Endometrial microvascular endothelial cells (primary cell): ENCODE measurements around the gene CRTAC1. TPM values are rescaled to one million over a fixed set of nuclear protein-coding genes. Genes with fewer than 3 reads are reported as not detected.

Source experiments
- in situ Hi-C: cut with HindIII; loops from 2 replicates; pipeline ENCODE4 v1.10.0; 2017; ENCODE audit warnings: low sequenced_read_pairs, low pct_unique_long_range_greater_than_20kb; ENCODE audit errors: inconsistent ontology term
- total RNA-seq: library from RNA; depleted of rRNA; stranded (reverse); fragments of >200 nt; gene quantifications from one replicate; pipeline ENCODE4 v1.2.3, GENCODE V29; 2015; ENCODE audit errors: inconsistent ontology term

CRTAC1 gene
- total RNA-seq, 1 donor from 2014 or later = not detected

DNA sequence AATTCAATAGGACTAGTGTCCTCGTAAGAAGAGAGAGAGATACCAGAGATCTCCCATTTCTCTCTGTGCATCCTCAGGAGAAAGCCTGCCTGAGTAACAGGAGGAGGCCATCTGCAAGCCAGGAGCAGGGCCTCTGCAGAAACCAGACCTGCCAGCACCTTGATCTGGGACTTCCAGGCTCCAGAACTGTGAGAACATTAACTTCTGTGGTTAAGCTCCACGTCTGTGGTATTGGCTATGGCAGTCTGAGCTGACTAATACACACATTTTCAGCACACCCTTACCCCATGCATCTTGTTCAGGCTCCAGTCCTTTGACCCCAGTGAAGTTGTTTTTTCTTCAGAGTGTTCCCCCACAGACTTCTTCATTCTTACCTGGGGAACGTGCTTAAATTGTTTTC, 3.1 kb upstream of the CRTAC1 start:
- in situ Hi-C loops = no loop called here

DNA sequence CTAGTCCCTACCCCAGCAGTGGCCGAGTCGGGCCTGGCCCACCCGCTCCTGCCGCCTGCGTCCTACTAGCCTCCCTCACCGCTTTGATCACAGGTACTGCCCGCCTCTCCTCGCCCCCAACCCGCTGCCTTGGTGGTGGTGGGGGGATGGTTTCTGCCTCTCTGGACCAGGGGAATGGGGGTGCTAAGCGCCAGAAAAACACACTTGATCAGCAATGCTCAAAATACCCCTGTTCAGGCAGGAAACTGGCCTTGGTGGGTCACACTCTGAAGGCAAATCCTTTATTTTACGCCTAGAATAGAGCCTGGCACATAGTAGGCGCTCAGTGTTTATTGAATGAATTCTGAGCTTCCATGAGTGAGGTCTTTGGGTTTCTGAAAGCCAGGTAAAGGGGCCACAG, 1.0 kb upstream of the CRTAC1 start:
- in situ Hi-C loops = no loop called here

DNA sequence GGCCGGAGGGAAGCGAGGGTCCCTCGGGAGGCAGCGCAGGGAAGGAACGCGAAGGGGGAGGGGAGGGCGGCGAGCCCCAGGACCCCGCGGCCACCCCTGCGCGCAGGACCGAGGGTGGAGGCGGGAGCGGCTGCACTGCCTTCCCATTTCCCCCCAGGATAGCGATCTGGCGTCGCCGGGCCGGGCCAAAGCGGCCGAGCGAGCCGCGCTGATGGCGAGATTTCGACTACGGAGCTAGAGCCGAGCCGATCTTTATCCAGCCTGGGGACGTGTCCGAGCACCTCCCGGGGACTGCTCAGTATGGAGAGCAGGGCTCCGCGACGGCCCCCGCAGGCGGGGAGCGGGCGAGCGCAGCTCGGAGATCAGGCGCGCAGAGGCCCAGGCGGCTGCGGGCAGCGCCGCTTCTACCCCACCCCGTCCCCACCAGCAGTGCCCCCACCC, 590 bp upstream of the CRTAC1 start:
- in situ Hi-C loops = no loop called here

DNA sequence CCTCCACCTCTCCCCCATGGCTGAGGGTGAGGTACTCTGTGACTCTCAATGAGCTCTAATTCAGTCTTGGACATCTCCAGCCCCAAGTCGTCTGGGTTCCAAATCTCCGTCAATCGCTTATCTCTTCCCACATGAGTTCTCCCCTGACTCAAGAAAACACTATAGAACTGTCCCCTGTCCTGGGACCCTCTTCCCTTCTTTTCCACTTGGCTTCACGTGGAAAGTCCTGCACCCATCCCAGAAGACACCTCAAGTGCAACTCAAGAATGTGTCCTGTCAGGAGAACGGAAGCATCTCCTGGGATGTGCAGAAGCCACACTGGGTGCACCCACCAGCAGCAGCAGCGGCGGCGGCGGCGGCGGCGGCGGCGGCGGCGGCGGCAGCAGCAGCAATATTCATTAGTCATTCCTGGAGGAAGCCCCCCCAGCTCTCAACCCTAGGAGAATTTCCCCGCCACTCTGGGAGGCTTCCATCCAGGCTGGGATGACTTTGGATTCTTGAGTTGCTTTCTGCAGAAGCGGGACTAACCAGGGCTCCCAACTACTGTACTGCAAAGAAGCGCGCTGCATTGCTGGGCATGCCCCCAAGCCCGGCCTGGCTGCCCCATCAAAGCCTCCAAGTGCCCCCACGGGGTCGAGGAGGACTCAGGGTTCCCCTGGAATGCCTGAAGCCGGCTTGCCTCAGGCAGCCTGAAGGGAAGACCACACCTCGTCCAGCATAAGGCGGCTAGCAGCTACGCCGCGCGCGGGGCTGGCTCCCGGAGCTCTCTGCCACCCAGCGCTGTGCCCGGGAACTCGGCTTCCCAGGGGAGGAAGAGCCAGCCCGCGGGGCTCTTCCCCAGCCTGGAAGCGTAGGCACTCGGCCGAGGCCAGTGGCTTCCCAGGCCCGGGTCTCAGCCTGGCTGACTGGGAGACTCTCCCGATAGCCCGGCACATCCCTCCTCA, 1.0 kb downstream of the CRTAC1 start:
- in situ Hi-C loops = no loop called here

DNA sequence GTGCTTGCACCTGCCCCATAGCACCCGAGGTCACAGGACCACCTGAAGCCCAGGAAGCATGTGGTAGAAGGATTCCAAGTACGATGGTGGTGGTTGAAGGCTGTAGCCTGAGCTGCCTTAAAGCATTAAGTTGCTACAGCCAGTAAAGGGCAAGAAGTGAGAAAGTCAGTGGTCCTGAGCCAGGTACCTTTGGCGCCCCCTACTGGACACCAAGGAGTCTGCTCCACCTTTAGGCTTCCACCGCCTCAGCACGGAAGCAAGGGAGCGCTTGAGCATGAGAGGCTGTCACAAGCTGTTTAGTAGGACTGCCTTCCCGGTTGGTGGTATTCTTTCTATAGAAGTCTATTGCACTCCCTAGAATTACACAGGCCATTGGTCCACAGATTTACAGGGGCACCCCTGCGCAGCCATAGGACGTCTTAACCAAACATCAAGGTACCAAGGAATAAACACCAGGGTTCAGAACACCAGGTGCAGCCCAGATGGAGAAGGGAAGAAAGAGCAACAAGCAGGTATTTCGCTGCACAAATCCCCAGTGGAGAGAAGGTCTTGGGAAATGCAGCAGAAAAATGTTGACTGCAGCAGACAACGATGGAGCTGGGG, 2.2 kb downstream of the CRTAC1 start:
- in situ Hi-C loops = no loop called here

DNA sequence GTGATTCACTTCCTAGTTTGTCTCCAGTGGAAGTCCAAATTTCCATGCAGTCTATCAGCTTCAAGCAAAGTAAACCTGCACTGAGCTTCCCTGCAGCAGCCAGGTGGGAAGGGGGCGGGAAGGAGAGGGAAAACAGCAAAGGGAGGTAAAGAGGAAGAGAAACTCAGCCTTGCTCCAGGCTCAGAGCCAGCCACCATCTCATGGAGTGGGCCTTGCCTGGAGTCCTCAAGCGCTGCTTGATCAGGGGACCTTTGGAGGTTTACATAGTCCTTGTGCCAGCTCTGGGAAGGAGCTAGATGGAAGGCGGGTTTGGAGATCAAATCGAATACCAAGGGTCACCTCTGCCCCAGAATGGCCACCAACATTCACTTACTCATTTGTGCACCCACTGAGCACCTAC, 7.4 kb downstream of the CRTAC1 start:
- in situ Hi-C loops = no loop called here

DNA sequence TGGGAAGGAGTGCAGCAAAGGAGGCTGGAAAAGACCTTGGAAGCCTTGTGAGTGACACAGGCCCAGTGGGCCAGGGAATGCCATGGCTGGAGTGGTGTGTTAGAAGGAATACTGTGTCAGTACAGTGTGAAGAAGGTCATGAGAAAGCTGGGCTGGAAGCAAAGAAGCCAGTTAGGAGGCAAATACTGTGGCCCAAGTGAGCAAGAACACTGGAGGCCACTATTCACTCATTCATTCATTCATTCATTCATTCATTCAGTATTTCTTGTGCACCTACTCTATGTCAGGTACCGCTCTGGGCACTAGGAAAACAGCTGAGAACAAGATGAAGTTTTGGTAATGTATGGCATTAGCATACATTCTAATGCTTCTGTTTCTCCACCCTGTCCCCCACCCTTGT, 9.6 kb downstream of the CRTAC1 start:
- in situ Hi-C loops = no loop called here

DNA sequence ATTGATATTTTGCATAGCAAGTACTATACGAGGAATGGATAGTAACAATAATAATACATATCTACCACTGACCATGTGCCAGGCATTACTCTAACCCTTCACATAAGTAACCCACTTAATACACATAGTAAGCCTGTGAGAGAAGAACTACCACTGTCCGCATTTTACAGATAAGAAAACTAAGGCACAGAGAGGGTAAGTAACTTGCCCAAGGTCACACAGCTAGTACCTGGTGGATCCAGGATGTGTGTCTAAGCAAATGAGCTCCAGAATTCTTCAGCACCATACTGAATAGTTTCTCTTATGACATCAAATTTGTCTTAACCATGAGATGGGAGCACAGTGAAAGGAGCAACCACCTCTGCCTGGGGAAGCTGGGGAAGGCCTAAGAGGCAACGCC, 10.2 kb downstream of the CRTAC1 start:
- in situ Hi-C loops = no loop called here

DNA sequence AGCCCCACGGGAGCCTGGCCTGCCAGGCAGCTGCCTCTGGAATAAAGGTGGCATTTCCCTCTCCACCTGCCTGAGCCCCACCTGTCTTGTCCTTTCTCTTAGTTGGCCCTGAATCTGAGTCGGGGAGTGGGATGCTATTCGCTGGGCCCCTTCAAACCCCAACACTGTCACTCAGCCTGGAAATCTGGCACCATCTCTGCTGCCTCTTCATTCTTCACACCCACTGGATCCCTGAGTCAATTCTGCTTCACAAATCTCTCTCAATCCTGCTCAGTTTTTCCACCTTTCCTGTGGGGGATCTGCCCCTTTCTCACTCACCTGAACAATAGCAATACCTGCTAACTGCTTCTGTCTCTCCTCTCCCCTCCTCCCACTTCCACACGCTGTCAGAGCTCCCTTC, 10.6 kb downstream of the CRTAC1 start:
- in situ Hi-C loops = no loop called here

DNA sequence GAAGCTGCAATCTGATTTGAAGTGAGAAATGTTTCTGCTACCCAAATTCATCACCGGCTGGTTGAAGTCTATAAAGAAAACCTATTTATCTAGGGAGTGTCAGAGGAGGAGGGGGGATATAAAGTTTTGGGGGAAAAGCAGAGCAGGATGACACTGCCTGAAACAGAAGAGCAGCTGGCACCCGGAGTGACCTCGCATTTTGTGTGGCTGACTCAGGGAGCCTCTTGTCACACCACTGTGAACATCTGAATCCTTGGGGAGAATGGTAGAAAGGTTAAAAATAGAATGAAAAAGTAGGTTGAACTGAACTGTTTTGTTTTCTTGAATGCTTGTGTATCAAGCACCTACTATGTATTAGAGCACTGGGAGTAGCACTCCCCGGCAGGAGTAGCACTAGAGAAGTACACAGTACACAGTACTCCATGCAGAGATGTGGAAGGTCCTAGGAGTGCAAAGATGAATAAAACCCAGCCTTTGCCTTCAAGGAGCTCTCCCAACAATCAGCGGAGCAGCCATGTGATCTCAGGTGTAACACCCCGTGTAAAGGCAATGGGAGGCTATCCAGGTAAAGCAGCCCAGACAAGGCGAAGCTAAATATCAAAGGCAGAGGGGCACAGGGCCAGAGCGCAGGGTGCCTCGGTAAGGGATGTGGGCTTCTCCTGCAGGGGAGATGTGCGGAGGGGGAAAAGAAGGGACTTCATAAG, 13.5 kb downstream of the CRTAC1 start:
- in situ Hi-C loops = no loop called here

DNA sequence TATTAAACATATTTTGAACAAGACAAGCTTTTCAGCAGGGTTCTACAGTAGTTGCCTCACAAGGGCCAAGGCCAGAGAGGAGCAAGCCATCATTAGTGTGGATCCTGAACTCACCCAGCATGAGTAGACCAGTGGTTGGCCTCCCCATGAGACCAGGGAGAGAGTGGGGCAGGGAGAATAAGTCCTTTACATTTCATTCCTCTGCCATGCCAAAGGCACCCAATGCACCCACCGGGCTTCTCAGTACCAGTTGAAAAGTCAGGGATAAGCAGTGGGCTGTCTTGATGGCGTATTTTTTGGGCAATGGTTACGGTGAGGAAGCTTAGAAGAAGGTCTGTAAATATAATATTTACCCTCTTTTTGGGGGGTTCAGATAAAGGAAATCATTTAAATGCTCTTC, 16.6 kb downstream of the CRTAC1 start:
- in situ Hi-C loops = no loop called here

DNA sequence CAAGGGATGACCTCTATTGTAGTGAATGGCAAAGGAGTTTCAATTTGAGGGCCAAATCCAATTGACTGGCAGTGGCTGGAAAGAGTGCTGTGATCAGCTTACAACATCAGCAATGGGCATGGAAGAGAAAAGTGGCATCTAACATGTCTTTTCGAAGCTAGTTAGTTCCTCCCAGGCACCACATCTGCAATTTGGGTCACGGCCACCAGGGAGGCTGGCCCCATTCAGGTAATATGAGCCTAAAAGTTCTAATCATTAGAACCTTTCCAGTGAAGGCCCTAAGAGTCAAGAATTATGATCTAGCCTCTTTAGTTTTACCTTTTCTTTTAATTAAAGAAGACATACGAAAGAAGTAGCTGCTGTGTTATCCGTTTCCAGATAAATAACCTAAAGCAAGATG, 17.3 kb downstream of the CRTAC1 start:
- in situ Hi-C loops = no loop called here

DNA sequence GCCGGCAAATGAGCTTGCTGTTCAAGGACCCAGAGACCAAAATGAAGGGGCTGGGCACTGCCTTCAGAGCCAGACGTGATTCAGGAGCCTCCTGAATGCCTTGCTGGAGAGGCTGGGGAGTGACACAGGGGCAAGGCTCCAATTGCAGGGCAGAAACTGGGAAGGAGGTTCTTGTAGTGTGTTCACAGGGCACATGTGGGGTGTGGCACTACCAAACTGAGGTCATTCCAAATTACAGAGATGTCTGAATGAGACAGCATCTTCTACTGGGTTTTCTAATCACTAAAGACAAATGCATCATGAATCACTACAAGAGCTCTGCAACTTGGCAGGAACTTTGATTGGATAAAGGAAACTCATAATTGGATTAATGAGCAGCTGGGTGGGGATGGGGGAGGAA, 17.8 kb downstream of the CRTAC1 start:
- in situ Hi-C loops = no loop called here

DNA sequence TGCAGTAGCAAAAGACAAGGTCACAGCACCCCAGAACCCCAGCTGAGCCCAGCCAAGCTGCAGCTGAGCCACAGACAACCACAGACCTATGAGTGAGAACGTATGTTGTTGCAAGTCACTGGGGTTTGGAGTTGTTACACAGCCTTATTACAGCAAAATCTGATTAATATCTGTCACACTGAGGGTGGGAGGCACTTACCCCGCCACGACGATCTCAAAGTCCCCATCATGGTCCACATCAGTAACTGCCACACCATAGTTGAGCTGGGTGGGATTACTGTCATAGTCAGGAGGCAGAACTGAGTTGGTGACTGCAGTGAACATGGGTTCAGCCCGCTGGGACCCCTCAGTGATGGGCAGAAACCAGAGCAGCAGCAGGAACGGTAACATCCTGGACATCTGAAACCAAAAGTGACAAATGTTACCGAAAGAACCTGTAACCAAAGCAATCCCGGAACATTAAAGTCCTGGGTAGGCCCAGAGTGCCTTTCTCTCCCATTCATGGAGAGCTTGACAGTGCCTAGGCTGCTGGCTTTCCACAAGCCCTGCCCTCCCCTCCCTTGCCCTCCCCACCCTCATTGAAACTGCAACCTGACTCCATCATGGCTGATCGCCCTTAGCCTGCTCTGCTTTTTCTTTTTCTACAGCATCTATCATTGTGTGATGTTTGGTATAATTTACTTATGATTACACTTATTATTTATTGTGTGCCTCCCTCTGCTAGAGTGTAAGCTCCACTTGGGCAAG, 19.3 kb downstream of the CRTAC1 start:
- in situ Hi-C loops = no loop called here

DNA sequence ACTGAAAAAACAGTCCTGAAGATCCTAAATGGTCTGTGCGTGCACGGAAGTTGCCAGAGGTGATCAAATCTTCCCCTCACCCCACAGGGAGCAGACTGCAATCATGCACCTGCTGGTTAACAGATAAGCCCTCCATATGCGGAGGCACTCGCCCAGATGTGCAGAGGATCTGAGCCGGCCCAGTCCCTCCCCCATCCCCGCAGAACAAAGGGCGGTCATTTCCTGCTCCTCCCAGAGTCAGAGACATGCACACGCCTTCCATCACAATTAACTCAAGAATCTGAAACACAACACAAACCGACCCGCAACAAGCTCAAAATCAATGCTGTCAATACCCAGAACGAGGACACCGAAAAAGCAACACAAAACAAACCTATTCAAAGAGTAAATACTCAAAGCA, 24.2 kb downstream of the CRTAC1 start:
- in situ Hi-C loops = no loop called here

DNA sequence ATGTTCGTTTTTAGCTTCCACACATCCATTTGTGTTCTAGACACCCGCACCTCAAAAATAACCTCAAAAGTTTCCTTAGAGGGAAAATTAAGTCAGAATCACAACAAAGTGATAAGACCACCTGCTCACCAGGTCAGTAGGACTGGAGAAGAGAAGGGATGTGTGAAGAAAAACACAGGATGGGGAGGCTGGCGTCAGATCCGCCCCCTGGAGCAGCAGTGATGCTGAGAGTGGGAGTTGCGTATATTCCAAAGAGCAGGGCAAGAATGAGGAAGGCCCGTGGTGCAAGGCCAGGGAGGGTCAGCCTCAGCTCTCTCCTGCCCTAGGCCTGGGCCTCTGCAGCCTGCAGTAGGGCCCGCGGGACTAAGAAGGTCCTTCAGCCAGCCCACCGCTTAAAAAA, 28.7 kb downstream of the CRTAC1 start:
- in situ Hi-C loops = no loop called here

DNA sequence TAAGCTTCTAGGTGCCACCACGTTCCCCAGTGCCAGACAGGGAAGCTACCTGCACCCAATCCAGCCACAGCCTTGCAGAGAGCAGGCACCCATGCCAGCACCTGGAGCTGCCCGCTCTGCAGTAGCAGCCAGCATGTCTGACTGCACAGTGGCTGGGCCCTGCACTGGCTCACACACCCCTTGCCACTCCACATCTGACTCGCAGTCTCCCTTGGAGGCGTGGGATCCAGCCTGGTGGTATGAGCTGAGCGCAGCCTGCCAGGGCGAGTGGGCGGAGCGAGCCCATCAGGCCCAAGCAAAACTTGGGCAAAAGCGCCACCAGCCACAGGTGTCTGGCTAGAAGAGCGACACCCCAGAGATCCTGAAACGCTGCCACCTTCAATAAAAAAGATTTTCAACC, 30.1 kb downstream of the CRTAC1 start:
- in situ Hi-C loops = no loop called here

DNA sequence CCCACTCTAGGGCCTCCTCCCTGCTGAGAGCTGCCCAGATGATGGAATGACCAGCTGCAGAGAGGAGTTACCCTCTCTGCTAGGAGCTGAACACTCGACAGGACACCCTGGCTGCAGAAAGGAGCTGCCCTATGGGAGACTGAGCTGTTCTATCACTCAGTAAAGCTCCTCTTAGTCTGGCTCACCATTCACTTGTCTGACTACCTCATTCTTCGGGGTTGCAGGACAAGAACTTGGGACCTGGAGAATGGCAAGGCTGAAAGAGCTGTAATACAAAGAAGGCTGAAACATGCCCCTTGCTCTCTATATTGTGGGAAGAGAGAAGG, 30.5 kb downstream of the CRTAC1 start:
- in situ Hi-C loops = no loop called here
